ENCODE data around the gene DEAF1.

DEAF1 gene

DNA sequence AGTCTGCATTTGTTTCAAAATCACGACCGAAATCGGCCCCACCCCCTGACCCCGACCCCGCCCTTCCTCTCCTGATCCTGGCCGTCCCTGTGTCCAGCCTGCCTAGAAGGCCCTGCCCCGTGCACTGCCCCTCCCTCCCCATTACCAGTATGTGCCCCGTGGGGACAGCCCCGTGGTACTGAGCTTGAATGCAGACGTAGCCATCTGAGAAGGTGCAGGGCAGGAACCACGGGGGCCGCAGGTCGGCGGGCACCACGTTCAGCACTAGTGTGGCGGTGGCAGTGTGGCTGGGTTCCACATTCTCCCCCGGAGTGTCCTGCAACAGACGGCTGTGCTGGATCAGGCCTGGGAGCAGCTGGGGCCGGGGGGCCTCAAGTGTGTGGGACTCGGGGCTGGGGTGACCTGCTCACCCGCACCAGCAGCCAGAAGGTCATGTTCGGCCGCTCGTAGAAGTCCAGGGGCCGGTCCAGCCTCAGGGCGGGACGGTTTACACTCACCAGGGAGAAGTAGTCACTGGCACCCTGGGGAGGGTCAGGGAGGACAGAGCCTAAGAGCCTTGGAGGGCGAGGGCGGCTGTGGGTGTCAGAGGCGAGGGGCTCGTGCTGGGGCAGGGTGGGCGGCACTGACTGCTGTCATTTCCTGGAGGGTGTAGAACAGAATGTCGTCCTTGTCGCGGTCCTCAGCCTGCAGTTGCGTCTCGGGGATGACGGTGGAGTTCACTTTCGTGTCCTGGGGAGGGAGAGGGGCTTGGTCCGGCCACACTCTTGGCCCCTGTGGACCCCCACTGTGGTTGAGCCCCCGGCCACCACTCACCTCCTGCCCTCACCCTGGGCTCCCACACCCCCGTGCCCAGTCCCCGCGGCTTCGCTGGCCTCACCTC lies 73.8 kb downstream of the DEAF1 start:
- no peak for FAIRE-seq

DNA sequence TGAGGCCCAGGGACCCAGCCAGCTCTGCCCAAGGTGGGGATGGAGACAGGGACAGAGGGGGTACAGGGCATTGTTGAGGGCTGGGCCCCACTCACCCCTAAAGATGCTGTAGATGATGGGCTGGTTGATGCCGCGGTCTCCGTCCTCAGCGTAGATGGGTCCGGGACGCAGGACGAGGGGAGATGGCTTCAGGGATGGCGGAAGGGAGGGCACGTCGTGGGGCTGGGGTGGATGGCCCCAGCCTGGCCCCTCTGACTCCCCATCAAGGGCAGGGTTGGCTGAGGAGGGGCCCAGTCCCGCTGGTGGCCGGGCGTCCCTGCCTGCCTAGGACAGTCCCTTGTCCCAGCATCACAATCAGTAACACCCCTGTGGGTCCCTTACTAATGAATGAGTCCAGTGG lies 74.8 kb downstream of the DEAF1 start:
- no peak for FAIRE-seq

DNA sequence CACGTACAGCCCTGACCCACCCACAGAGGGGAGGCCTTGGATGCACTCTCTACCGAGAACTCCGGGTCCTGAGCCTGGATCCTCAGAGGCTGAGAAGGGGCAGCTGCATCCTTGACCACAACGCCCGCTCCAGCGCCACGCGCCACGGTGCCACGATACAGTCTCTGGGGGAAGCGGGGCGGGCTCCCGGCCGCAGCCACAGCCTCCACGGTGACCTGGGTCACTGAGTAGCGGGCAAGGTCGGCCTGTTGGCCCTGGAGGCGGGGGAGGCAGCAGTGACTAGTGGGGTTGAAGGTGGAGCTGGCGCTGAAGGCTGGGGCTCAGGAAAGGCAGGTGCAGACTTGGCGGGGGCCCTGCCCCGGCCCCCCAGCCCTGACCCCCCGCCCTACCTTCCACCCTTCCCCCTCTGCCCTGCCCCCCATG lies 75.4 kb downstream of the DEAF1 start:
- FAIRE-seq = no peak

DNA sequence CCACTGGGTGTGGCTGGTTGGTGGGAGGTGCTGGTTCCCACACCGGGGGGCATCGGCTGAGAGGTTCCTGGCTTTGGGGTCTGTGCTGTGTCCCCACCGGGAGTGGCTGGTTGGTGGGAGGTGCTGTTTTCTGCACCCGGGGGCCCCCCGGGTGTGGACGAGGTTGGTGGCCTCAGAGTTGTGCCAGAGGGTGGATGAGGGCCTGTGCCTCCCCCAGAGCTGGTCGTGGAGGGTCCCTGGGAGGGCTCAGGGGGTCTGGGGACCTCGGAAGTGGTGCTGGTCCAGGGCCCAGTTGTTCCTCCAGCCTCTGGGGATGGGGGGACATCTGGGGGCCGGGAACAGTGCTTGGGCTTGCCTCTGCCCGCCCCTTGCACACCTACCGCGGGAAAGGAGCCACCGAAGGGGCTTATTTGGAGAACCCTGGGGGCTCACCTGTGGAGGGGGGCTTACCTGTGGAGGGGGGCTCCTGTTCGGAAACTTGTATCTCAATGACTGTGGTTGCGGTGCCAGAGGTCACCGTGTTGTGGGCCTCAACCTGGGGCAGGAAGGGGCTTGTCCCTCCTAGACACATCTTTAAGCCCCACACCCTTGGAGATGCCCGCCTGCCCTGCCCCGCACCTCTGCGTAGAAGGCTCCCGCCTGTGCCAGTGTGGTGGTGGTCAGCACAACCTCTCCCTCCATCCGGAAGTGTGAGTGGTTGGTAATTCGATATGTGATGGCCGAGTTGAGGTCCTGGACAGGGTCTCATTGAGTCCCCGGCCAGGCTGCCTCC lies 76.0 kb downstream of the DEAF1 start:
- FAIRE-seq = no peak

DNA sequence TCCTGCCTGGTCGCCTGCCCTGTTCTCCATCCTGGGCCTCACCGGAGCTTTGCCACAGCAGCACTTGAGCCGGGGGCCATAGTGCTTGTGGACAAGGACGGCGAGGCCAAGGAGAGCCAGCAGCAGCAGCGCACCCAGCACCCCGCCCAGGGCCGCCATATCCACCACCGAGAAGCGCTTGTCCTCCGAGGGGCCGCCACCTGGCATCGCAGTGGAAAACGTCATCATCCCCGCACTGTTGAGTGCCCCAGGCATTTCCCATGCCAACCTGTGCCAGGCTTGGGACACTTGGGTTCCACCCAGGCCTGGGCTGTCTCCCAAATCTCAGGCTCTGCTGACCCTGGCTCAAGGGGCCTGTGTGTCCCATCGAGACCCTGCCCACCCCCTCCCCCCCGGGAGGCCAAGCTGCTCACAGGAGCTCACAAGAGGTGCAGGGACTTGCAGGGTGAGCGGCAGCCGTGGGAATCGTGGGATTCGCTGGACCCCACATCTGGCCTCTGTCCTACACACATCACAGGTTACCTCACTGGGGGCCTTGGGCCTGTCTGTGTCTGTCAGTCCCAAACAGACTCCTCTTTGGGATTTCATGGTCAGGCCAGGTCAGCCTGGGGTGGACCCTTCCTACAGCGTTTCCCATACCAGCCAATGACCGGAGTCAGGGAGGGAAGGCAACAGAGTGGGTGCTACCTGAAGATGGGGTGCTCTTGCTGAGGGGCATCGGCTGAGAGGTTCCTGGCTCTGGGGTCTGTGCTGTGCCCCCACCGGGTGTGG lies 76.9 kb downstream of the DEAF1 start:
- no peak for FAIRE-seq

DNA sequence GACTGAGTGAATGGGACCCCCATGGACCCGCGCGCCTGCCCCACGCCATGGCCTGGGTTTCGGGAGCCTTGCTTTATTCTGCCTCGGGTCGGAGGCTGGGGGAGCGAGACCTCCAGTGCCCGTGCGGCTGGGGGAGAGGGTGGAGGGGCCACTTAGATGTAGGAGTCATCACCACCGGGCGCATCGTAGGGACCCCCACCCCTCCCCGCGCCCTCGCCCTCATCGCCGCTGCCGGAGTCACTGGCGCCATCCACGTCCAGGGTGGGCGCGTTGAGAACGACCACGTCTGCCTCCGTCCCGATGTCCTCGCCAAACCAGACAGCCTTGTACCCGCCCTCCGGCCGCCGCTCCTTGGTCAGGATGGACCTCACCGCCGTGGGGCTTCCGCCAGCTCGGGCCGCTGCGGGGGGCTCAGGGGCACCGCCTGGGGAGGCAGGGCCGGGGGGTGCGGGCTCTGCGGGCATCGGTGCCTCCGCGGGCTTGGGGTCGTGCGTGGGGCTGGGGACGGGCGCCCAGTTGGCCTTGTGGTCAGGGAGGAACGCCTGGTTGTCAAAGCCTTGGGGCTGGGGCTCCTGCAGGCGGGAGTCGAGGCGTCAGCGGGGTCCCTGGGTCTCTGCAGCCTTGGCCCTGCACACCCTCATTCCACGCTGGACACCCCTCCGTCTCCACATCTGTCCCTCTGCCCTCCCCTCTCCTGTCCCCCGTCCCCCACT lies 77.7 kb downstream of the DEAF1 start:
- no peak for FAIRE-seq

DNA sequence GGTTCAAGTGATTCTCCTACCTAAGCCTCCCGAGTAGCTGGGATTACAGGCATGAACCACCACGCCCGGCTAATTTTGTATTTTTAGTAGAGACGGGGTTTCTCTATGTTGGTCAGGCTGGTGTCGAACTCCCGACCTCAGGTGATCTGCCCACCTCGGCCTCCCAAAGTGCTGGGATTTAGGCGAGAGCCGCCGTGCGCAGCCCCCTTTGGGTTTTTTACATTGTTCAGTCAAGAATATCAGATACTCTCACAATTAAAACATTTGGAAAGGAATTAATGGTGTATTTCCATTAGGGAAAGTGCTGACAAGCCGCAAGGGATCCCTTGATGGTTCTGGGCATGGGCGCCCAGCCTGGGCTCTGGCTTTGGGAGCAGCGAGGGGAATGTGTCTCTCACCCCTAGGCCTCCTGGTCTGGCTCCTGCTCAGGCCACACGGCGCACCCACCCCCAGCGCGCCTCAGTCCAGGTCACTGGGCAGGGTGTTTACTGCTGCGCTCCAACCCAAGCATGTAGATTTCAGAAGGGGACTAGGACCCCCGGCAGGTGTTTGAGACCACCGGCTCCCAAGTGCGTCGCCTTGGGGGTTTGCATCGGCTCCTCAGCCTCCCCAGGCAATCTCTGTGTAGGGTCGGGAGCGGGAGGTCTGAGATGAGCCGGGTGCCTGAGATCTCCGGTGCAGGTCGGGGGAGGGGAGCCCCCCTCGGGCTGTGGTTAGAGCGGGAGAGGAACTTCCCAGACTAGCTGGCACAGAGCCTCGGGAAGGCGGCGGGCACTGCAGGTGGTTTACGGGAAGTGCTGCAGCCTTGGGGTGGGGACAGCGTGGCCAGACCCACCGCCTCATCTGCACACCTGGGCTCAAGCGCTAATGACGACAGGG lies 78.5 kb downstream of the DEAF1 start:
- FAIRE-seq = no peak

DNA sequence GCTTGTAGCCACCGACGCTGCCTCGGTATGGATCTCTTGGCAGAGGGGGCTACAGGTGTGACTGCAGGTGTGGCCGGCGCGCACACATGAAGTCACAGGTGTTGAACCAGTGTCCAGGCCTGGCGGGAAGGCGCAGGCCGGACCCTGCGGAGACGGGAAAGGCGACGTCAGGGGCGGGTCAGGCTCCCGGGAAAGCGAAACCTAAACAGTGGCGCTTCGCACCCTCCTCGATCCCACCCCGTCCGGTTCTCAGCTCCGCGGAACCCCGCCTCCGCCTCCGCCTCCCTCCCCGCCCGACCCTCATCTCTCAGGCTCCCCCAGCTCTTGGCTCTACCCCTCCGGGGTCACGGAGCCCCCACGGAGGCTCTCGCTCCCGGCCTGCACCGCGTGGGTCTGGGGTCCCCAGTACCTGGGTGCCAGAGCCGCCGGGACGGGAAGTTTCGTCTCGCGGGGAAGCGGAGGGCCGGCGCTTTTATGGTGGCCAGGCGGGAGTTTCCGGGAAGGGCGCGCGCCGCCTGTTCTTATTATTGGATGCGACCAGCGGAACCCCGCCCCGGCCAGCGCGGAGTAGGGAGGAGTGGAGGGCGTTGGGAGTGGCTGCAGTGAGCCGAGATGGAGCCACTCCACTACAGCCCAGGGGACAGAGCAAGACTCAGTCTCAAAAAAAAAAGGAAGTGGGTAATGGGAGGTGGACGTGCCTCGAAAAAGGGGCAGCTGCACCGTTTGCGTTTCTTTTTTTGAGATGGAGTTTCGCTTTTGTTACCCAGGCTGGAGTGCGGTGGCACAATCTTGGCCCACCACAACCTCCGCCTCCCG lies 79.3 kb downstream of the DEAF1 start, which contains the start of gene IRF7:
TSS of gene IRF7 (minus strand) at position 447 of the 816 bp plus-strand sequence. CDS start 586 bp downstream, outside the sequence.
- no peak for FAIRE-seq

DNA sequence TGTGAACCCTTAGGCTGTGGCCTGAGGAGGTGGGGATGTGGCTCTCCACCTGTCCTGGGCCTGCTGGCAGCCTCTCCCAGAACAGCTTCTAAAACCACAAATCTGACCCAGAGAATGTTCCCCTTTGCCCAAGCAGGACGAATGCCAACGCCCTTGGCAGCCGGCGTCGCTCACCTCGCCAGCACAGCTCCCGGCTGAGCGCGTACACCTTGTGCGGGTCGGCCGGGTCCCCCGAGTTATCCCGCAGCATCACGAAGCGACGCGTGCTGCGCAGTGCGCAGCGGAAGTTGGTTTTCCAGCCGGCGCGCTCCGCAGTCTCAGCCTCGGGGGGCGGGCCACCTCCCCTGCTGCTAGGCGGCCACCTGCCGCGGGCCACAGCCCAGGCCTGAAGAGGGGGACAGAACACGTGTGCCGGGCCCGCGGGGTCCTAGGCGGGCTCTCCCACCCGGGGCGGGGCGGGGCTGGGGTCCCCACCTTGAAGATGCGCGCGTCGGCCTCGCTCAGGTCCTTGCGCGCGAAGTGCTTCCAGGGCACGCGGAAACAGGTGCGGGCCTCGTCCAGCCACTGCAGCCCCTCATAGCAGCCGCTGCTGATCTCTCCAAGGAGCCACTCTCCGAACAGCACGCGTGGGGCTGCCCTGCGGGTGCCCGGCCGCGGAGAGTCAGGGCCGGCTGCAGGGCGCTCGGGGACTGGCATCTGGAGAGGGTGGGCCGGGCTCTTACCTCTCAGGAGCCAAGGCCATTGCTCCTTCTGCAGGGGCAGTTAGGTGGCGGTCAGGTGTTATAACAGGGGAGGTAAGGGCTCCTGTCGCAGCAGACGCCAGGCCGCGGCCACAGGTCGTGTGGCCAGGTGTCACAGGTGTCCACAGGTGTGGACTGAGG lies 80.2 kb downstream of the DEAF1 start:
- no peak for FAIRE-seq

DNA sequence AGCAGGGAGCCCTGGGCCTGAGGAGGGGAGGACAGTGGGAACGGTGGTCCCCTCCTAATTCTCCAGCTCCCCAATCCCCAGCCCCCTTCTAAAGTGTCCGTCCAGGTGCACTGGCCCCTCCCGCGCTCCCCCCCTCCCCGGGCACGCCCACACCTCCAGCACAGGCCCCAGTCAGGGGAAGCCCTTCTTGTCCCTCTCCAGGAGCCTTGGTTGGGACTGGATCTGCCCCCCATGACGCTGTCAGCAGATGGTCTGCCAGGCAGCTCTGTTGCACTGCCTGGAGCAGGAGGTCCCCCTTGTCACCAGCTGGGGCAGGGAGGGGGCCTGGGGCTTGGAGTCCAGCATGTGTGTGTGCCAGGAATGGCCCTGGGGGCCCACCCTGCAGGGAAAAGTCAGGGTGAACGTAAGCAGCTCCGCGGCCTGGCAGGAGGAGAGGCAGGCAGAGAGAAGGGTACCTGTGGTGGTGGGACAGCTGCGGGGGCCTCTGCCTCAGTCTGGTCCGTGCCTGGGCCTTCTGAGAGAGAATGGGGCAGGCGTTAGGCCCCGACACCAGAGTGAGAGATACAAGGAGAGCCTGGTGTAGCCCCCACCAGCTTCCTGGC lies 80.9 kb downstream of the DEAF1 start:
- no peak for FAIRE-seq

DNA sequence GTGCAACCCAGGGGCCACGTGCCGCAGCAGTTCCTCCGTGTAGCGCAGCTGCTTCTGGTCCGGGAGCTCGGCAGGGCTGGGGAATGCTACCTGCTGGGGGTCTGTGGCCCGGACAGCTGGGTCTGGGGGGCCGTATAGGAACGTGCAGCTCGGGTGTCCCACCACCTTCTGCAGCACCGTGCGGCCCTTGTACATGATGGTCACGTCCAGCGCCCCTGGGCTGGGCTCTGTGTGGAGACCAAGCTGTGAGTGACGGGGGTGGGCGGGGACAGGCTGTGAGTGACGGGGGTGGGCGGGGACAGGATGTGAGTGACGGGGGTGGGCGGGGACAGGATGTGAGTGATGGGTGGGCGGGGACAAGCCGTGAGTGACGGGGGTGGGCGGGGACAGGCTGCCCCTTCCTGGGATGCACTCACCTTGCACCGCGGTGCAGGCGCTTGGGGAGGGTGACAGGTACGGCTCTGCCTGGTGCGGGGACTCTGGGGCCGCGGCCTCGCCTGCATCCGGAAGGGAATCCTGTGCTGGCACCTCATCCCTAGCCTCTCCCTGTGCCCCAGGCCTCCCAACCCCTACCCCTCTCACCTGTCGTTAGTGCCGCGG lies 81.6 kb downstream of the DEAF1 start:
- no peak for FAIRE-seq

DNA sequence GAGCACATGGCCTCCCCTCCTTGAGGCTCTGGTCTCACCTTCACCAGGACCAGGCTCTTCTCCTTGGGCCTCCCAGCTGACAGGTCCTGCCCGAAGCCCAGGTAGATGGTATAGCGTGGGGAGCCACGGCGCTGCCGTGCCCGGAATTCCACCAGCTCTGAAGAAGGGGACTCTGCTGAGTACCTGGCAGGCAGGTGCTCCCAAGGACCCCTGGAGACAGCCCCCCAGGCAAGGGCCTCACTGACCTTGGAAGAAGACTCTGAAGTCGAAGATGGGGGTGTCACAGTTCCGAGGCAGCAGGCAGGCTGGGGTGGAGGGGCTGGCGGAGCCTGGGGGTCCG lies 82.1 kb downstream of the DEAF1 start:
- FAIRE-seq = no peak

DNA sequence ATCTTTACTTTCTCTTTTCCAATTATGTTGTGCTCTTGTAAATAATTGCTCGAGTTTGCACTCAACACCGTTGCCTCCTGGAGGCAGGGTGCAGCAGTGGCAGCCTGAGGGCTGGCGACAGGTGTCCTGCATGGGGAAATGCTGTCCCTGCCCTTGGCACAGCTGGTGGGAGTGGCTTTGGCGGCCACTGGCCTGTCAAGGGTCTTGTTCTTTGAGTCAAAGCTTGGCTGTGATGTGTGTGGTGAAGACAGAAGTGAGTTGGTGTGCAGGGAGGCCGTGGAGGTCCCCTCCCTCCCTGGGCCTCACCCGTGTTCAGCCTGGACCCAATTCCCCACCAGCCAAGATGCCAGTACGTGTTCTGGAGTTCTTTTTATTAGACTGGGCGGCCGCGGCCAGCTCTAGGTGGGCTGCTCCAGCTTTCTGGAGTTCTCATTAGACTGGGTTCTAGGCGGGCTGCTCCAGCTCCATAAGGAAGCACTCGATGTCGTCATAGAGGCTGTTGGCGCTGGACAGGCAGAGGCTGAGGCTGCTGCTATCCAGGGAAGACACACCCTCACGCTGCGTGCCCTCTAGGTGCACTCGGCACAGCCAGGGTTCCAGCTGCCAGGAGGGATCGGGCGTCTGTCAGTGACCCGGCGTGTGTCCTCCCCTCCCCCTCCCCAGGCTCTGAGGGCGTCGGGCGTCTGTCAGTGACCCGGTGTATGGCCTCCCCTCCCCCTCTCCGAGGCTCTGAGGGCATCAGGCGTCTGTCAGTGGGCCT lies 82.6 kb downstream of the DEAF1 start:
- FAIRE-seq = no peak

DNA sequence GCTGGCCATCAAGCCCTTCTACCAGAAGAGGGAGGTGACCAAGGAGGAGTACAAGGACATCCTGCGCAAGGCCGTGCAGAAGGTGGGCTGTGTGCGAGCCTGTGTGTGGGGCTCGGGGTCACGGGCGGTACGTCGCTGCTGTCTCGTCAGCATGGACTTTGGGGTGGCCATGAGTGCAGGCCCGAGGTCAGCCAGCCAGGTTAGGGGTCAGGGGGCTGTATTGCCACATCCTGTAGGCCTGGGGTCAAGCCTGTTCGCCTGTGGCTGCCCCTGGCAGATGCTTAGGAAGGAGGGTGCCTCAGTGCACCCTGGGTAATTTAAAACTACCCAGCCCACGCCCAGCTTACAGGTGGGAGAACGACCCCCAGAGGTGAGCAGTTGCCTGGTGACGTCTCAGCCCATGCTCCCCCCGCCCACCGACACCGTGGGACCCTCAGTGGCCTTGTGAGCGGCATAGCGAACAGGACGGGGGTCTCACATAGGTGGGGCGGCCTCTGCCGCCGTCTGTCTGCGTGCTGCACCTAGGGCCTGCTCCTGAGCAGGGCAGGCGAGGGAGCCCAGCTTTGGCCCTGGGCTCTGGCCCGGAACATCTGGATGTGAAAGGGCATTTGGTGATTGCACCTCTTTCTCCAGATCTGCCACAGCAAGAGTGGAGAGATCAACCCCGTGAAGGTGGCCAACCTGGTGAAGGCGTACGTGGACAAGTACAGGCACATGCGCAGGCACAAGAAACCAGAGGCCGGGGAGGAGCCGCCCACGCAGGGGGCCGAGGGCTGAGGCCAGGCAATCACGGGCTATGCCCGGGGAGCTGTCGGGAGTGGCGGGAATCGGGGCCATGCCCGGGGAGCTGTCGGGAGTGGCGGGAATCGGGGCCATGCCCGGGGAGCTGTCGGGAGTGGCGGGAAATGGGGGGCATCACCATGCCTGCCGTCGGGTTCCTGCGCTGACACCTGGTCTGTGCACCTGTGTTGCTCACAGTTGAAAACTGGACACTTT lies 83.7 kb downstream of the DEAF1 start:
- no peak for FAIRE-seq

DNA sequence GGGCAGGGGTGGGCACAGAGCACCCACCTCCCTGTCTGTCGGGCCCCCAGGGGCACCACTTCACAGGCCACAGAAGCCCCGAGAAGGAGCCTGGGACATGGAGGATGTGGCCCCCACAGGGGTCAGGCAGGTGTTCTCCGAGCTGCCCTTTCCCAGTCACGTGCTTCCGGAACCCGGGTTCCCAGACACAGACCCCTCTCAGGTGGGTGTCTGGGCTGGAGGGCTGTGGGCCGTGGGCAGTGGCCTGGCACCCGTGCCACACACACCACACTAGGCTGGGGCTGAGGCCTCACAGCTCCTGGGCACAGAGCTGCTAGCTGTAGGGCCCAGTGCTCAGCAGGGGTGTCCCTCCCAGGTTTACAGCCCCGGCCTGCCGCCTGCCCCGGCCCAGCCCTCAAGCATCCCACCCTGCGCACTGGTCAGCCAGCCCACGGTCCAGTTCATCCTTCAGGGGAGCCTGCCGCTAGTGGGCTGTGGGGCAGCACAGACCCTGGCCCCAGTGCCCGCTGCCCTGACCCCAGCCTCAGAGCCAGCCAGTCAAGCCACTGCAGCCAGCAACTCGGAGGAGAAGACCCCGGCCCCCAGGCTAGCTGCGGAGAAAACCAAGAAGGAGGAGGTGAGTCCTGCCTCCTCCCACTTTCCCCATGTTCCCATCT lies 84.7 kb downstream of the DEAF1 start:
- FAIRE-seq = no peak

DNA sequence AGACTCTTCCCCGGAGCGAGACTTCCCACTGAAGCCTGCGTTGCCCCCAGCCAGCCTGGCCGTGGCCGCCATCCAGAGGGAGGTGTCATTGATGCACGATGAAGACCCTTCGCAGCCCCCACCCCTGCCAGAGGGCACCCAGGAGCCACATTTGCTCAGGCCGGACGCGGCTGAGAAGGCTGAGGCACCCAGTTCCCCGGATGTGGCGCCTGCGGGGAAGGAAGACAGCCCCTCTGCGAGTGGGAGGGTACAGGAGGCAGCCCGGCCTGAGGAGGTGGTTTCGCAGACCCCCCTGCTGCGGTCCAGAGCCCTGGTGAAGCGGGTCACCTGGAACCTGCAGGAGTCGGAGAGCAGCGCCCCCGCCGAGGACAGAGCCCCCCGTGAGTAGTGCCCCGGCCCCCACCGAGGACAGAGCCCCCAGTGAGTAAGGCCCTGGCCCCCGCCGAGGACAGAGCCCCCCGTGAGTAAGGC lies 85.6 kb downstream of the DEAF1 start:
- no peak for FAIRE-seq
